ENCODE results near the gene GPR18. TPM values are rescaled to one million over a fixed set of nuclear protein-coding genes. Genes with fewer than 3 reads are reported as not detected.

Gene GPR18
- total RNA-seq, 4 donors from 2014 or later = 0.36 TPM; not detected in 3

DNA sequence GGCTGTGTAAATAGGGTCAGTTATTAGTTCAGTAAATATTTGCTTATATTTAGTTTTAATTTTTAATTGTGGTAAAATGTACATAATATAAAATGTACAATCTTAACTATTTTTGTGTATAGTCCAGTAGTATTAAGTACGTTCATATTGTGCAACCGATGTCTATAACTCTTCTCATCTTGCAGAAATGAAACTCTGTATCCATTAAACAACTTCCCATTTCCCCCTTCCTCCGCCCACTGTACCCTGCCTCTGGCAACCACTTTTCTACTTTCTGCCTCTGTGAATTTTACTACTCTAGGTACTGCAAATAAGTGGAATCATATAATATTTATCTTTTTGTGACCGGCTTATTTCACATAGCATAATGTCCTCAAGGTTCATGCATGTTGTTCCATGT is 33.1 kb downstream of the GPR18 start:
- DNase-seq (ENCODE audit: low spot score) (no peak), ATAC-seq (ENCODE audit: low FRiP score) (no peak)
- TF ChIP-seq, protein P1, sequence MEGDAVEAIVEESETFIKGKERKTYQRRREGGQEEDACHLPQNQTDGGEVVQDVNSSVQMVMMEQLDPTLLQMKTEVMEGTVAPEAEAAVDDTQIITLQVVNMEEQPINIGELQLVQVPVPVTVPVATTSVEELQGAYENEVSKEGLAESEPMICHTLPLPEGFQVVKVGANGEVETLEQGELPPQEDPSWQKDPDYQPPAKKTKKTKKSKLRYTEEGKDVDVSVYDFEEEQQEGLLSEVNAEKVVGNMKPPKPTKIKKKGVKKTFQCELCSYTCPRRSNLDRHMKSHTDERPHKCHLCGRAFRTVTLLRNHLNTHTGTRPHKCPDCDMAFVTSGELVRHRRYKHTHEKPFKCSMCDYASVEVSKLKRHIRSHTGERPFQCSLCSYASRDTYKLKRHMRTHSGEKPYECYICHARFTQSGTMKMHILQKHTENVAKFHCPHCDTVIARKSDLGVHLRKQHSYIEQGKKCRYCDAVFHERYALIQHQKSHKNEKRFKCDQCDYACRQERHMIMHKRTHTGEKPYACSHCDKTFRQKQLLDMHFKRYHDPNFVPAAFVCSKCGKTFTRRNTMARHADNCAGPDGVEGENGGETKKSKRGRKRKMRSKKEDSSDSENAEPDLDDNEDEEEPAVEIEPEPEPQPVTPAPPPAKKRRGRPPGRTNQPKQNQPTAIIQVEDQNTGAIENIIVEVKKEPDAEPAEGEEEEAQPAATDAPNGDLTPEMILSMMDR (IDR thresholded peaks at IDR 0.05) = no peak

DNA sequence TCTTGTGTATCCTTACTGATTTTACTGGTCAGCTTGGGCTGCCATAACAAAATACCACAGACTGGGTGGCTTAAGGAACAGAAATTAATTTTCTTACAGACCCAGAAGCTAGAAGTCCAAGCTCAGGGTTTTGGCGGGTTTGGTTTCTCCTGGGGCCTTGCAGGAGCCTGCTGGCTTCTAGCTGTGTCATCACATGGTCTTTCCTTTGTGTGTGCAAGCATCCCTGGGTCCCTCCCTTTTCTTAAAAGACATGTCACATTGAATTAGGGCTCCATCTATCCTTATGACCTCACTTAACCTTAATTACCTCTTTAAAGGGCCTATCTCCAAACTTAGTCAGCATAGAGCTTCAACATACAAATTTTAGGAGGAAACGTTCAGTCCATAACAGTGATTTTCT is 34.2 kb downstream of the GPR18 start:
- DNase-seq (ENCODE audit: low spot score) (no peak), ATAC-seq (ENCODE audit: low FRiP score) (no peak)
- TF ChIP-seq, protein P1 (IDR thresholded peaks at IDR 0.05) = no peak

DNA sequence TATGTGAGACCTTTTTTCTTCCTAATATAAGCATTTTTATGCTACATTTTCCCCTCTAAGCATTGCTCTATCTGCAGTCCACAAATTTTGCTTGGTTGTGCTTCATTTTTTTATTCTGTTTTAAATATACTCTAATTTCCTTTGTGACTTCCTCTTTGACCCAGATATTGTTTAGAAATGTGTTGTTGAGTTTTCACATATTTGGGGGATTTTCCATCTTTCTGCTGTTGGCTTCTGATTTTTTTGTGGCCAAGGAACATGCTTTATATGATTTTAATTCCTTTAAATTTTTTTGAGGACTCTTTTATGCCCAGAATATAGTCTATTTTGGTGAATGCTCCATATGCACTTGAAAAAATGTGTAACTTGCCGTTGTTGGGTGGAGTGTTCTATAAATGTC is 34.6 kb downstream of the GPR18 start:
- ATAC-seq (ENCODE audit: low FRiP score) (no peak), DNase-seq (ENCODE audit: low spot score) (no peak)
- TF ChIP-seq, protein P1 (IDR thresholded peaks at IDR 0.05) = no peak

DNA sequence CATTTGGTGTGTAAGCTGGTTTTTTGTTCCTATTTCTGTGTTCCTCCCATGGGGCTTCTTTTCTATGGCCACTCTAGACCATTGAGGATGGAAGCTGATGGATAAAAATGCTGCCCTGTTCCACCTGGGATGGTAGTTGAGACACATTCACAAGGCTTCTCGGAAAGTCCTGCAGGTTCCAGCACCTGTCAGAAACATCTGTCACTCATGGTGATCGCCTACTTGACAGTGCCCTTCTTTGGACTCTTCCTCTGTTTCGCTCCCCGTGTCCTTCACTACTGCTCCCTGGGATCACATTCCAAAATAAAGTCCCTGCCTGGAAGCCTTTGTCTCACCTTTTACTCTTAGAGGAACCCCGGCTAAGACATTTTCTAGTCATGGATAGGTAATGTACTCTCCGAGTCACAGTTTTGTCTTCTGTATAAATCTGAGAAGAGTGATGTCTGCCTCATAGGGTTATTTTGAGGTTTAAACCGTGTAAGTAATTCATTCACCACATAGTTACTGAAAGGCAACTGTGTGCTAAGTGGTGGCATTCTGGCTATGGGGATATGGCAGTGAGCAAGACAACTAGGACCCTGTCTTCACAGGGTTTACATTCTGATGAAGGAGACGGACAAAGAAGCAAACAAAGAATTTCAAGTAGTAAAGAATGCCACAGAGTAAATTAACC is 36.5 kb downstream of the GPR18 start:
- DNase-seq (ENCODE audit: low spot score) = no peak
- TF ChIP-seq, protein P1 (IDR thresholded peaks at IDR 0.05) = no peak
- no peak for ATAC-seq (ENCODE audit: low FRiP score)

GRCh38 chr13:99220199-99220935 is 37.8 kb downstream of the GPR18 start:
- TF ChIP-seq, protein P1 (IDR thresholded peaks at IDR 0.05) = no peak
- no peak for DNase-seq (ENCODE audit: low spot score)
- ATAC-seq (ENCODE audit: low FRiP score) = no peak

GRCh38 chr13:99218969-99219368 is 39.2 kb downstream of the GPR18 start:
- ATAC-seq (ENCODE audit: low FRiP score) (no peak), DNase-seq (ENCODE audit: low spot score) (no peak)
- TF ChIP-seq, protein P1 (IDR thresholded peaks at IDR 0.05) = no peak

DNA sequence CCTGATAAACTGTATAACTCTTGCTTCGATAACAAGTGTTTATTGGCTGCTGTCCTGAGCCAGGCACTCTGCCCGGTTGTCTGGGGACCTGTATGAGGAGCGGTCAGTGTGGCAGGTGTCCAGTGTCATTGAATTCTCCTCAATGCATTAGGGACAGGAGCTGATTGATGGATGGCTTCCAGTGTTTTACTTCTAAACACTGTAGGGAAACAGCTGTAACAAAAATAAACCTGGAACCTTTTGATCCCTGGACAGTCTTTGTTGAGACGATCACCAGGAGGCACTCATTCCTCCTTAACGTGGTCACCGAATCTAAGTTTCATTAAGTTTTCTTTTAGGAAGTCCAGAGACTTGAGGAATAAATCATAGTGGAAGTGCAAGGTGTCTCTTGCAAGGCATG is 39.6 kb downstream of the GPR18 start:
- no peak for ATAC-seq (ENCODE audit: low FRiP score)
- TF ChIP-seq, protein P1 (IDR thresholded peaks at IDR 0.05) = no peak
- DNase-seq (ENCODE audit: low spot score) = no peak

Data from omental fat pad (tissue), 4 donors.